SKM-1 (cell line): ENCODE data around the gene NELFA.

Experiments
- DNase-seq: peaks from one replicate; lab custom pipeline; 2025; ENCODE audit not compliant: unreplicated experiment; lab: John Stamatoyannopoulos, UW

Gene NELFA

GRCh38 chr4:1939664-1940509 lies 68.9 kb downstream of the NELFA start:
- DNase-seq = no peak

- no peak for DNase-seq
Measured at GRCh38 chr4:1938027-1938426, 70.7 kb downstream of the NELFA start.

GRCh38 chr4:1937550-1937949 lies 71.2 kb downstream of the NELFA start:
- no peak for DNase-seq

GRCh38 chr4:1933700-1934099 lies 75.1 kb downstream of the NELFA start:
- no peak for DNase-seq

- no peak for DNase-seq
Measured at GRCh38 chr4:1932736-1933135, 76.0 kb downstream of the NELFA start.
